HS-27A (cell line): ENCODE measurements around the gene ANO9.
"Not testable (repeated sequence)": the region's sequence is repeated elsewhere in the genome, so short reads cannot be mapped to it uniquely, and the experiment has no call there.

Experiments
- DNase-seq: peaks from one replicate; pipeline ENCODE4 v3.0.0-alpha.2; 2012; ENCODE audit warnings: low read depth, missing footprints

The ANO9 gene

GRCh38 chr11:452203-452744 lies 10.5 kb upstream of the ANO9 start:
- no peak for DNase-seq

GRCh38 chr11:451738-452137 lies 9.9 kb upstream of the ANO9 start:
- no peak for DNase-seq

- peak; percentile 23 for DNase-seq
These were observed 9.1 kb upstream of the ANO9 start for GRCh38 chr11:450809-451451.

- peak; percentile 77 for DNase-seq
These were observed 8.3 kb upstream of the ANO9 start, which contains the start of gene PTDSS2 for GRCh38 chr11:449889-450808. TSS of gene PTDSS2 (plus strand) at chr11:450279. CDS start at chr11:450456, 177 bp downstream.

GRCh38 chr11:447923-448731 lies 6.3 kb upstream of the ANO9 start:
- peak; percentile 85 for DNase-seq

- DNase-seq, result no peak
These were observed 5.1 kb upstream of the ANO9 start for GRCh38 chr11:446891-447290.

GRCh38 chr11:445765-446588 lies 4.2 kb upstream of the ANO9 start:
- no peak for DNase-seq

- no peak for DNase-seq
These were observed 2.8 kb upstream of the ANO9 start for GRCh38 chr11:444396-445144.

- no peak for DNase-seq
These were observed 1.9 kb upstream of the ANO9 start for GRCh38 chr11:443542-444199.

- no peak for DNase-seq
These were observed 835 bp upstream of the ANO9 start for GRCh38 chr11:442611-443081.

GRCh38 chr11:441043-441417 lies 781 bp downstream of the ANO9 start:
- no peak for DNase-seq

GRCh38 chr11:440065-441042 lies 1.5 kb downstream of the ANO9 start:
- no peak for DNase-seq

- no peak for DNase-seq
These were observed 2.3 kb downstream of the ANO9 start for GRCh38 chr11:439315-440064.

GRCh38 chr11:438101-438844 lies 3.5 kb downstream of the ANO9 start:
- DNase-seq, result no peak

GRCh38 chr11:437228-437870 lies 4.5 kb downstream of the ANO9 start:
- DNase-seq, result no peak

- DNase-seq, result not testable (repeated sequence)
These were observed 6.6 kb downstream of the ANO9 start for GRCh38 chr11:434999-435740.
